HG03159 (cell line): ENCODE data around the gene RPL18.
A peak's percentile ranks its signal among the peaks of the same experiment; 100 is the strongest.

Source experiments
- ATAC-seq: cut with Tn5 transposase; IDR thresholded peaks from one replicate; pipeline ENCODE4 v1.9.1; 2021; ENCODE audit warnings: mild to moderate bottlenecking, moderate library complexity; ENCODE audit not compliant: unreplicated experiment

The RPL18 gene

GRCh38 chr19:48630296-48631063 lies 11.5 kb upstream of the RPL18 start:
- ATAC-seq, result no peak

- no peak for ATAC-seq
Observed at GRCh38 chr19:48629599-48630295, 10.8 kb upstream of the RPL18 start.

GRCh38 chr19:48629297-48629598 lies 10.3 kb upstream of the RPL18 start:
- no peak for ATAC-seq

GRCh38 chr19:48628486-48629296 lies 9.7 kb upstream of the RPL18 start:
- ATAC-seq, result no peak

DNA sequence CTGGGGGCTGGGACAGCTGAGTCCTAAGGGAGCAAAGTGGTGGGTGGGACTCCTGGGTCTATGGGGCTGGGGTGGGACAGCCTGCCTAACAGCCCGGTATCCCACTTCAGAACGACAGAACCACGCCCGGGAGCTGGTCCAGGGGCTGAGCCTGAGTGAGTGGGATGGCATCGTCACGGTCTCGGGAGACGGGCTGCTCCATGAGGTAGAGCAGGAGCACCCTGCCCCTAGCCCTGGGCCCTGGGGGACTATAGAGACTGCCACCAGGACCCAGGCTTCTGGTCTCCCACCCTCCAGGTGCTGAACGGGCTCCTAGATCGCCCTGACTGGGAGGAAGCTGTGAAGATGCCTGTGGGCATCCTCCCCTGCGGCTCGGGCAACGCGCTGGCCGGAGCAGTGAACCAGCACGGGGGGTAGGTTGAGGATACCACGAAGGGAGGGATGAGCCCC lies 8.9 kb upstream of the RPL18 start:
- ATAC-seq, result no peak

GRCh38 chr19:48627201-48627864 lies 8.4 kb upstream of the RPL18 start:
- ATAC-seq, result no peak

DNA sequence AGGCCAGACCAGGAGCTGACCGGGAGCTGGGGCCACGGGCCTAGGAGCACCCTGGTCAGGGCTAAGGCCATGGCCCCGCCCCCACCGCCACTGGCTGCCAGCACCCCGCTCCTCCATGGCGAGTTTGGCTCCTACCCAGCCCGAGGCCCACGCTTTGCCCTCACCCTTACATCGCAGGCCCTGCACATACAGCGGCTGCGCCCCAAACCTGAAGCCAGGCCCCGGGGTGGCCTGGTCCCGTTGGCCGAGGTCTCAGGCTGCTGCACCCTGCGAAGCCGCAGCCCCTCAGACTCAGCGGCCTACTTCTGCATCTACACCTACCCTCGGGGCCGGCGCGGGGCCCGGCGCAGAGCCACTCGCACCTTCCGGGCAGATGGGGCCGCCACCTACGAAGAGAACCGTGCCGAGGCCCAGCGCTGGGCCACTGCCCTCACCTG lies 6.9 kb upstream of the RPL18 start:
- ATAC-seq, result no peak

DNA sequence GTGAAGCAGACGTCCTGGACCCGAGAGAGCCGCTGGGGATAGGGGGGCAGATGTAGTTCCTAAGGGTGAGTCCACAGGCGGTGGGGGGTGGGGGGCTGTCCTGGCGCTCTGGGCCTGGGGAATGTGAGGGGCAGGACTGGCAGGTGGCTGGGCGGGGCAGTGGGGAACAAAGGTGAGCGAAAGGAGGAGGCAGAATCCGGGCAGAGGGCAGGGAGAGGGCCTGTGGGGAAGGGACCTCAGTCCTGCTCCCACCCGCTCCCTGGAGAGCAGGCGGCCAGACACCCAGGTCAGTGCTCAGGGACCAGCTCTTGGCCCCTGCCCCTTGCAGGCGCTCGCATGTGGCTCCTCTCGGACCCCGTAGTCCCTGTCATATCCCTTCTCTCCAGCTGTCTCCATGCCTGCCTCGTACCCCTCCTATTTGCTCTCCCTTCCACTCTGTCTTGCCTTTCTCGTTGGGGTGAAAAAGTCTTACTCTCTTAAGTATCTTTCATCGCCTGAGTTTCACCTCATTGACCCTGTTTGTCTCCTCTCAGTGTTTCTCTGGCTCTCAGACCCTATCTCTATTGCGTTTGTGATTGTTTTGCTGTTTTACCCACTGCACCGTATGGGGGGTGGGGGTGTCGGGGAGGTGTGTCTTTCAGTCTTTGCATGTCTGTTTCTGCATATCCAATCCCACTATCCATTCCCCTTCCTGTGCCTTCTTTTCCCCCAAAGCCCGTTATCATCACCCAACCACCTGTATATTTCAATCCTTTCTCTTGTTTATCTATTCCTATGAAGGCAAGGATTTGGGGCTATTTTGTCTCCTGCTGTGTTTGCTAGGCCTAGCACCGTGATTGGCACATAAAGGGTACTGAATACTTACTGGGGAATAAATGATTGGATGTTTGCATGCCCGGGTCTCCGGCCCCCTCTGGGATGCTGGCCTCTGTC lies 6.1 kb upstream of the RPL18 start:
- ATAC-seq, result no peak

DNA sequence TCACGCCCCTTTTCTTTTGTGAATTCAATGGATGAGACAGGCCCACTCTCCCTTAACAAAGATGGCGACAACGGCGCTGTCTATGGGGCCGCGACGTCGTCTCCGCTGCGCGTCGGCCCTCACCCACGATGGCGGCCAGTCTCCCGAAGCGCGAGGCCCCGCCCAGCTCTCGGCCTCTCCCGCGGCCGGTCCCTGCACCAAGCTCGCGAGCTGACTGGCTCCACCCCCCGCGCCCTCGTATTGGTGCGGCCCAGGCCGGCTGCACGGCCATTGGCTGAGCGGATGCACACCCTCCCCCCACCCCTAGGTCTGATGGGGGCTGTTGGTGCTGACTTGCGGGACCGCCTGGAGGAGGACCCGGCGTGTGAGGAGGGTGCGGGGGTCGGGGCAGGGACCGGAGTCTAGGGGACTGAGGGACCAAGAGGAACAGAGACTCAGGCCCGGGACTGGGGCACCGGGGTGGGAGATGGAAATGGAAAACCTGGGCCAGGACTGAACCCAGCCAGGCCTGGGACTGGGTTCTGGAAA lies 5.2 kb upstream of the RPL18 start:
- peak; percentile 54 for ATAC-seq

DNA sequence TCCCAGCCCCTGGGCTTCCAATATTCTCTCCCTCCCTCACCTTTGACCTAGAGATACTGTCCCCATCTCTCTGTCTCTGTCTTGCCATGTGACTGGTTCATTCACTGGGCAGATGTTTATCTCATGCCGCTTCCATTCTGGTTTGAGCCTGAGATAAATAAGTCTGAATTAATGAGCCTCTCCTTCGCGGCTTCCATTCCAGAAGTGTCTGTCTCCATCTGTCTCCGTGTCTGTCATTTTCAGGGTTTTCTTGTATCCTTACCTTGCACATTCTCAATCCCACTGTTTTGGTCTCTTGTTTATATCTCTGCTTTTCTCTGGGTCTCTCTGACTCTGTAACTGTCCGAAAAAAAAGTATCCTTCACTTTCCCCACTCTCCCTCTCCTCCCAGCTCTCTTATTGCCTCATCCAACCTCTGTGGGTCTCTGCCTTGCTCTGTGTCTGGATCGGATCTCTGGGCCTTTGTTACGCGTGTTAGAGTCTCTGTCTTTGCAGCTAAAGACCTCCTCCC lies 4.6 kb upstream of the RPL18 start:
- ATAC-seq, result no peak

GRCh38 chr19:48619692-48620585 lies 961 bp upstream of the RPL18 start:
- ATAC-seq, result no peak

DNA sequence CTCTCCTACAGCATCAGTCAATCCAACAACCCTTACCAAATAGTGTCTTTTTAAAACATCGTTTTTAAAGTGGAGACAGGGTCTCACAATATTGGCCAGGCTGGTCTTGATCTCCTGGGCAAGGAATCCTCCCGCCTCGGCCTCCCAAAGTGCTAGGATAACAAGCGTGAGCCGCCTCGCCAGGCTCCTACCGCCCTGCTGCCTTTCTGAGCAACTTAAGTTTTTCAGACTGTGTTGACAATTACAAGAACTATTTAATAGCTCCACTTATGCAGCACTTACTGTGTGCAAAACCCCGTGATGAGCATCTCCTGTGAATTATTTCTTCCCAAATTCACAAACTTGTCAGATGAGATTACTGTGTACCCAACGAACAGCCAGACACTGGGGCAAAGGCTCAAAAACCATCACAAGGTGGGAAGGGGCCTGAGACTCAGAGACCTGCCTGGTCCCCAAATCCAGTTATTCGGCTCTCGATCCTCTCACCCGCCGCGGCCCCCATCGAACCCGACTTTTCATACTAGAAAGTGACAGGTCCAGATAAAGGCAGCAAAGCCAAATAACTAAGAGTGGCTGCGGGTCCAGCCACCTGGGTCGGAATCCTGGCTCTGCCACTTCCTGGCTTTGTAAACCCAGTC lies 581 bp downstream of the RPL18 start:
- ATAC-seq, result no peak

DNA sequence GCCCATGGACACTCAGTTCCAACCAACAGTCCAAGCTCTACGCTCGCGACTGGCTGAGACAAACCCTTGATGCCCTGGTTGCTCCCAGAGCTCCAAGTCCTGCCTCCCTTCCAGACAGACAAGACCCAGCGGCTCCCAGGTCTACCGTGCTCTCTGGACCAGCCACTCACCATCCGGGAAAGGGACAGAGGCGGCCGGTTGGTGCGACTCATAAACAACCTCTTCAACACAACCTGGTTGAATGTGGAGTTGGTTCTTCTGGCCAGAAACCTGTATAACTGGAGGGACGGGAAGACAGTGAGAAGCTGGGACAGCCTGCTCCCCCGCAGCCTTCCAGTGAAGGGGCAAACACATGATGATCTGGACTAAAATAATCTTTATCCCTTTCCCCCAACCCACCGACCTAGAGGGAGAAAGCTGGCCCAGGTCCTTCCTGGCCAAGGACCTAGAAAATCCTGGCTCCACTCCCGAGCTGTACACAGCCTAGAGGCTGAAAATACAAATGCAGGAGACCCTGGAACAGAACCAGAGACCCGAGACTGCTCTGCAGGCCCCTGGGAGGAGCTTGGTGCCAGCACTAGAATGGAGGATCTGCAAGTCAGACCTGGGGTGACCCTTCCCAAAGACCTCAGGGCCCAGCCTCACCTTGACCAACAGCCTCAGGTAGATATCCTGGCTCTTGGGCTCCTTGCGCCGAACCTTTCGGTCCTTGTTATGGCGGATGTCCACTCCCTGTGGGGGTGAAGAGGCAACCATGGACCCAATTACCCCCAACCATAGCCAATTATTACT lies 1.6 kb downstream of the RPL18 start:
- no peak for ATAC-seq

DNA sequence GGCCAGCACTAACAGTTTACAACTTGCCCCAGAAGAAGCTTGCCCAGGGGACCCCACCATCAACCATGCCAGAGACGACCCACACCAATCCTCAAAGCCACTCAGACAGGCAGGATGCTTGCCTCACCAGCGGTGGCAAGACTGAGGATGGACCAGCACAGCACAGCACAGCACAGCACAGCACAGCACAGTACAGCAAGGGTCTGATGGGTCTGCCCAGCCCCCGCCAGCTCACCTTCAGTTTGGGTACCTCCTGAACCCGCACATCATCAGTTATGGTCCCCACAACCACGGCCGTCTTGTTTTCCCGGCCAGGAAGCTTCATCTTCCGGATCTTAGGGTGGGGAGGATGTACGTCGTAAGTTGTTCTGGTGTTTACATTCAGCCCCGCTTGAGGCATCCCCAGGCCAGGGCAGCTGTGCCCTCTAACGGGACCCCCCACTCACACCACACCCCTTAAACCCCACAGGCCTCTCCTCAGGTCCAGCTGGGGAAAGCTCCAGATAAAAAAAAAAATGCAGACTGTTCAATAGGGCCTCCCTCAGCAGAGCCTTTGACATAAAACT lies 2.4 kb downstream of the RPL18 start:
- no peak for ATAC-seq

DNA sequence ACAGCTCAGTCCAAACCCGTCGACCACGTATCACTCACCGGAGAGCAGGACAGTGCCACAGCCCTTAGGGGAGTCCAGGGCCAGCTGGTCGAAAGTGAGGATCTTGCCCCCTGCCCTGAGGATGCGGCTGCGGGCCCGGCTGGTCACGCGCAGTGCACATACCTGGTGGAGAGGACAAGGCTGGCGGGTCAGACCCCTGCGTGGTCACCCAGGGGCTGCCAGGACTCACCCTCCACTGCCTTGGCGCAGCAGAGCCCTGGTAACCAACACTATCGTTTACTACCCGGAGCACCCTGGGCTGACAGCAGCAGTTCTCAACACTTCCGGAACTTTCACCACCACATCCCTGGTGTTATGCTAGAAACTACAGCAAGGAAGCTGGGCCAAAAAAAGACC lies 2.9 kb downstream of the RPL18 start:
- no peak for ATAC-seq

- ATAC-seq, result no peak
Observed at GRCh38 chr19:48615231-48616040, 3.5 kb downstream of the RPL18 start.
